AG04449 (cell line): Measurements from ENCODE around the gene GPN2.
"Not testable (repeated sequence)": the region's sequence is repeated elsewhere in the genome, so short reads cannot be mapped to it uniquely, and the experiment has no call there.

Experiments used
- CTCF ChIA-PET: fragments of 350-600 bp; formaldehyde crosslinking; extraction: SDS; loops from one replicate; lab custom pipeline; 2021; ENCODE audit warnings: antibody characterized with exemption; lab: Yijun Ruan, JAX
- POLR2A ChIA-PET: fragments of 400-600, 350-600 bp; formaldehyde crosslinking; extraction: SDS; loops from one replicate; lab custom pipeline; 2020; ENCODE audit warnings: antibody characterized with exemption, inconsistent platforms; lab: Yijun Ruan, JAX
- DNase-seq: peaks from one replicate; pipeline ENCODE4 v3.0.0-alpha.2; 2010; ENCODE audit warnings: low read depth, low spot score
- H3K4me3 ChIP-seq: 2 replicates; pipeline ENCODE4 v1.5.1; 2011; ENCODE audit warnings: low read depth, mild to moderate bottlenecking, control low read depth, low read length
- TF ChIP-seq, protein P1 (sequence below): IDR thresholded peaks from one replicate; pipeline ENCODE4 v1.5.1; 2011; ENCODE audit warnings: mild to moderate bottlenecking, moderate library complexity, low read length, control low read depth, inconsistent platforms; ENCODE audit not compliant: insufficient read depth; ENCODE audit errors: missing control alignments

The GPN2 gene

DNA sequence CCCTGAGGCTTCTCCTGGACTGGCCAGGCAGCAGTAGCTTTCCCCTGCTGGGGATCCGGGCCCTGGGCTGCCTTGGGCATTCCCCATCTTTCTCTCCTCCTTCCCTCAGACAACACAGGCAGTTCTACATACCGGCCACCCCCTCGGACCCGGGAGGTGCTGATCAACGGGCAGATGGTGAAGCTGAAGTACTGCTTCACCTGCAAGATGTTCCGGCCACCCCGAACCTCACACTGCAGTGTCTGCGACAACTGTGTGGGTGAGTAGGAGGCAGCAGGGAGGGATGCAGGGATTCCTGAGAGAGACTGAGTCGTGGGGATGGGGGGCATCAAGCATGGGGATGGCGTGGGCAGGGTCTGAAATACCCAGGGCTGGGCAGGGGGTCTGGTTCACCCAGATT lies 41.6 kb downstream of the GPN2 start:
- H3K4me3 ChIP-seq, result no peak overlapping the region
- DNase-seq, result no peak
- ChIA-PET CTCF (interaction anchor here (0.9 to 5.0 kb wide), 12 partner anchors 12 to 249 kb away, joined by 3 to 52 read pairs (median 6); partner anchors contain the start of genes GPN2, SFN and ZDHHC18), POLR2A (interaction anchor here (0.7 to 1.8 kb wide), 2 partner anchors 18 to 52 kb away, joined by 3 to 5 read pairs; partner anchors contain the start of gene GPATCH3)
- TF ChIP-seq, protein P1, sequence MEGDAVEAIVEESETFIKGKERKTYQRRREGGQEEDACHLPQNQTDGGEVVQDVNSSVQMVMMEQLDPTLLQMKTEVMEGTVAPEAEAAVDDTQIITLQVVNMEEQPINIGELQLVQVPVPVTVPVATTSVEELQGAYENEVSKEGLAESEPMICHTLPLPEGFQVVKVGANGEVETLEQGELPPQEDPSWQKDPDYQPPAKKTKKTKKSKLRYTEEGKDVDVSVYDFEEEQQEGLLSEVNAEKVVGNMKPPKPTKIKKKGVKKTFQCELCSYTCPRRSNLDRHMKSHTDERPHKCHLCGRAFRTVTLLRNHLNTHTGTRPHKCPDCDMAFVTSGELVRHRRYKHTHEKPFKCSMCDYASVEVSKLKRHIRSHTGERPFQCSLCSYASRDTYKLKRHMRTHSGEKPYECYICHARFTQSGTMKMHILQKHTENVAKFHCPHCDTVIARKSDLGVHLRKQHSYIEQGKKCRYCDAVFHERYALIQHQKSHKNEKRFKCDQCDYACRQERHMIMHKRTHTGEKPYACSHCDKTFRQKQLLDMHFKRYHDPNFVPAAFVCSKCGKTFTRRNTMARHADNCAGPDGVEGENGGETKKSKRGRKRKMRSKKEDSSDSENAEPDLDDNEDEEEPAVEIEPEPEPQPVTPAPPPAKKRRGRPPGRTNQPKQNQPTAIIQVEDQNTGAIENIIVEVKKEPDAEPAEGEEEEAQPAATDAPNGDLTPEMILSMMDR, result no peak

DNA sequence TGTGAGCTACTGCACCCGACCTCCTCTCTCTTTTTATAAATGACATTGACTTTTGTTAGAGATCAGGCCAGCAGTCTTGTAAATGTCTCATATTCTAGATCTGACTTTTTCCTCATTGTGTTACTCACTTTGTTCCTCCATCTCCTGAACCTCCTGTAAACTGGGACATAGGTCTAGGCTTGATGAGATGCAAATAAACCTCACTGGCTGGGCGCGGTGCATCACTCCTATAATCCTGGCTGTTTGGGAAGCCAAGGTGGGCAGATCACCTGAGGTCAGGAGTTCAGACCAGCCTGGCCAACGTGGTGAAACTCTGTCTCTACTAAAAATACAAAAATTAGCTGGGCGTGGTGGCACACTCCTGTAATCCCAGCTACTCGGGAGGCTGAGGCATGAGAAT lies 42.3 kb downstream of the GPN2 start:
- POLR2A ChIA-PET, result not testable (repeated sequence)
- CTCF ChIA-PET, result interaction anchor here (0.7 to 5.0 kb wide), 8 partner anchors 12 to 248 kb away, joined by 3 to 52 read pairs (median 8); partner anchors contain the start of genes GPN2, SFN and ZDHHC18

DNA sequence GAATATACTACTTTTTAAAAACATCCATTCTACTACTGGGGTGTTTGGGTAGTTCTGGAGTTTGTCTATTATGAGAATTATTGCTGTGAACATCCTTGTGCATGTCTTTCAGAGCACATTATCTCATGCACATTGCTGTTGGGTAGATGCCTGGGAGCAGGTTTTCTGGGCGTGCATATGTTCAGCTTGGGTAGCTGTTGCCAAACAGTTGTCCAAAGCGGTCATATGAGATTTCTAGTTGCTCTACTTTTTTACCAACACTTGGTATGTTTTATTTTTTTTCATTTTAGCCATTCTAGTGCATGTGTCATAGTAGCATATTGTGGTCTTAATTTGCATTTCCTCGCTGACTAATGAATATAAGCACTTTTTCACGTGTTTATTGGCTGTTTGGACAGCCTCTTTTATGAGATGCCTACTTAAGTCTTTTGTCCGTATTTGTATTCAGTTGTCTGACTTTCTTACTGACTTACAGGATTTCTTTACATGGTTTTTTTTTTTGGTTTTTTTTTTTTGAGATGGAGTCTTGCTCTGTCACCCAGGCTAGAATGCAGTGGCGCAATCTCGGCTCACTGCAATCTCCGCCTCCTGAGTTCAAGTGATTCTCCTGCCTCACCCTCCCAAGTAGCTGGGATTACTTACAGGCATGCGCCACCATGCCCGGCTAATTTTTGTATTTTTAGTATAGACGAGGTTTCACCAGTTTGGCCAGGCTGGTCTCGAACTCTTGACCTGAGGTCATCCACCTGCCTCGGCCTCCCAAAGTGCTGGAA lies 45.5 kb downstream of the GPN2 start:
- H3K4me3 ChIP-seq, result no peak overlapping the region
- TF ChIP-seq, protein P1, result no peak
- DNase-seq, result no peak
- ChIA-PET POLR2A (no interaction called here), CTCF (interaction anchor here (1.4 kb wide), 1 partner anchor 9 kb away, joined by 3 read pairs; no protein-coding TSS in a partner anchor)

More for the DNA sequence above, 42.3 kb downstream of the GPN2 start:
- not testable (repeated sequence) for DNase-seq, H3K4me3 ChIP-seq

DNA sequence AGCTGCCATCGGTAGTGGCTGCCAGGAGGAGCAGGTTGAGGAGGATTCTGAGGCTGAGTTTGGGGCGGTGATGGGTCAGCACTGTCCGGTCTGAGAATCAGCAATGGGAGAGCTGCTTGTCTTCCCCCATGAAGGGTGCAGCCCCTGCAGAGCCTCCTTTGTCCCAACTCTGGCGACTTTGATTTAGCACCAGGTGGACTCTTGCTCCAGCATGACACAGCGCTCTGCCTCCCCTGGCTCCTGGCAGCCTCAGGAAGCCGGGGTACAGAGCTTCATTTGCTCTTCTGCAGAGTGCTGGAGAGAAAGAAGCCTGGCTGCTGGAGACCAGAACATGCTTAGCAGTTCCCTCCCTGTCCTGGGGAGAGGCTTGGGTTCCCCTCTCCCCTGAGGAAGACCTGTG lies 50.3 kb downstream of the GPN2 start:
- ChIA-PET POLR2A (no interaction called here), CTCF (interaction anchor here (0.7 to 1.6 kb wide), 5 partner anchors 14 to 42 kb away, joined by 3 to 6 read pairs (median 3); no protein-coding TSS in a partner anchor)
- TF ChIP-seq, protein P1, result no peak
- no peak overlapping the region for H3K4me3 ChIP-seq
- no peak for DNase-seq

DNA sequence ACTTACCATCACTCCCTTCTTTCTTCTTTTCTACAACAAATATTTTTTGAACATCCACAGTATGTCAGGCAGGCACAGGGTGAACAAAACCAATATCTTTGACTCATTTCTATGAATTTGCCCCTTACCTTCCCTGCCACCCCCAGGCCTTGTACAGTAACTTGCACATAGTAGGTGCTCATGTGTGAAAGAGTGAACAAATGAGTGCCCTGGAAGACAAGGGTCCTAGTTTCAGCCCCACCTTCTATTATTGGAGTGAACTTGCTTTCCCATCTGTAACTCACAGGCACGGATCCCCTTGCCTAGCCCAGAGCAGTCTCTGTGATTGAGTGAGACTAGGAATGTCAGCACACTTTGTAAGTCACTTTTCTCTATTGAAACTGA lies 50.8 kb downstream of the GPN2 start:
- TF ChIP-seq, protein P1, result no peak
- no peak overlapping the region for H3K4me3 ChIP-seq
- CTCF ChIA-PET, result interaction anchor here (1.1 to 1.5 kb wide), 2 partner anchors 29 to 42 kb away, joined by 3 read pairs; no protein-coding TSS in a partner anchor
- no peak for DNase-seq
- POLR2A ChIA-PET, result no interaction called here

DNA sequence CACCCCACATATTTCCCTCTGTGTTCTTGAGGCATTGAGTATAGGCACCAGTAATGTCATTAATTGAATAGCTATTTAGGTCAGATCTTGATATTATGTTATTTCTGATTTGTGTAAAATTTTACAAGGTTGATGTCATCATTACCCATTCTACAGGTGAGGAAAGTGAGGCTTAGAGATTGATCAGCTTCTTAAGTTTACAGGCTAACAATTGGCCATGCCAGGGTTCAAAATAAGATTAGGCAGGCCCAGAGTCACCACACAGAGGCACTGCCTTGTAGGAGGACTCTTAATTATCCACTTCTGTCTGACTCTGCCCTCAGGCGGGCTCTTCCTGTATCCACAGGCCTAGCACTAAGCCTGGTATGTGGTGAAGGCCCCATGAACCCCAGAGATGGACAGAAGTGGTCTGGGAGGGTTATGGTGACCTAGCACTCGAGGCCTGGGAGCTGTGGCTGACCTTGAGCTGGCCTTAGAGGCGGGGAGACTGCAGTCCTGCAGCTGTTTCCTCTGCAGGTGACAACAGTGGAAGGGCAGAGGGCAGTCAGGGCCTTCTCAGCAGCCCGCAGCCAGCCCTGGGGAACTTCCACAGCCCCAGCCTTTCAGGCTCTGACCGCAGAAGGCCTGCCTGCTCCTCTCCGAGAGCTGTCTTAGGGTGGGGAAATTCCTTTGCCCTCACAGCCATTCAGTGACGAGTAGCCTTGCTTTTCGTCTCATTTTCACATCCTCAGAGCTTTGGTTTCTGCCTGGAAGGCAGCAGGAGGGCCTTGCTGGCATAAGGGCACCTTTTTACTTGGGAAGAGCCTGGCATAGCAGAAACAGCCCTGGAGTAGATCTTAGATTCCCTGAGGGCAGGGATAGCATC lies 51.4 kb downstream of the GPN2 start:
- ChIA-PET CTCF (interaction anchor here (0.8 to 1.5 kb wide), 4 partner anchors 29 to 244 kb away, joined by 3 read pairs; no protein-coding TSS in a partner anchor), POLR2A (no interaction called here)
- TF ChIP-seq, protein P1, result no peak
- no peak for DNase-seq
- H3K4me3 ChIP-seq, result no peak overlapping the region

DNA sequence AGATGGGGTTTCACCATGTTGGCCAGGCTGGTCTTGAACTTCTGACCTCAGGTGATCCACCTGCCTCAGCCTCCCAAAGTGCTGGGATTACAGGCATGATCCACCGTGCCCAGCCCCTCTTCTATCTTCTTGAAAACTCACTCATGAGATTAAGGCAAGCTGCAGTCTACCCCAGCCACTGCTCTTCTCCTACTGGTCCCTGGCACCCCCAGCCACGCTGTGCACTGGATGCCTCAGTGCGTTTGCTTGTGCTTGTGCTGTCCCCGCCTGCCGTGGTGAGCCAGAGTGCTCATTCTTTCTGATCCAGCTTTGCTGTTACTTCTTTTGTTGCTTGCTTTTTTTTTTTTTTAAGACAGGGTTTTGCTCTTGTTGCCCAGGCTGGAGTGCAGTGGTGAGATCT lies 52.4 kb downstream of the GPN2 start:
- POLR2A ChIA-PET, H3K4me3 ChIP-seq, DNase-seq: not testable (repeated sequence)
- CTCF ChIA-PET, result interaction anchor here (0.8 to 1.2 kb wide), 2 partner anchors 10 to 41 kb away, joined by 3 read pairs; no protein-coding TSS in a partner anchor
